Neural cell (in vitro differentiated cells): Measurements from ENCODE around the gene TNS1. TPM values are rescaled to one million over a fixed set of nuclear protein-coding genes. Genes with fewer than 3 reads are reported as not detected.

Experiments
- H2AFZ ChIP-seq: fragments of 200-600, 300-800 bp; sonication (generic), shearing (Covaris generic); 2 replicates; pipeline ENCODE4 v1.6.0; 2014; ENCODE audit warnings: low read depth, mild to moderate bottlenecking, antibody characterized with exemption, low read length, moderate library complexity
- H3F3A ChIP-seq: fragments of 200-600 bp; shearing (Covaris generic); 2 replicates; pipeline ENCODE4 v1.6.1; 2016; ENCODE audit warnings: mild to moderate bottlenecking, moderate library complexity, mixed read lengths, antibody characterized with exemption, low read length; ENCODE audit not compliant: insufficient read depth, poor library complexity, severe bottlenecking
- H3K27ac ChIP-seq: fragments of 200-600, 300-800 bp; sonication (generic), shearing (Covaris generic); 2 replicates; pipeline ENCODE4 v1.5.1; 2014; ENCODE audit warnings: mild to moderate bottlenecking, low read length, moderate library complexity
- H3K27me3 ChIP-seq: fragments of 300-800, 200-600 bp; sonication (generic), shearing (Covaris generic); 2 replicates; pipeline ENCODE4 v1.6.0; 2014; ENCODE audit warnings: mild to moderate bottlenecking, low read depth, low read length, moderate library complexity; ENCODE audit not compliant: insufficient read depth
- H3K36me3 ChIP-seq: fragments of 300-800, 200-600 bp; sonication (generic), shearing (Covaris generic); 2 replicates; pipeline ENCODE4 v1.5.1; 2014; ENCODE audit warnings: mild to moderate bottlenecking, antibody characterized with exemption, low read length, moderate library complexity; ENCODE audit not compliant: insufficient read depth
- H3K4me2 ChIP-seq: fragments of 300-800, 200-600 bp; sonication (generic), shearing (Covaris generic); 2 replicates; pipeline ENCODE4 v1.6.0; 2014; ENCODE audit warnings: mild to moderate bottlenecking, low read length
- H3K4me3 ChIP-seq: fragments of 300-800, 200-600 bp; sonication (generic), shearing (Covaris generic); 2 replicates; pipeline ENCODE4 v1.5.1; 2014; ENCODE audit warnings: mild to moderate bottlenecking, low read length, moderate library complexity
- H3K79me2 ChIP-seq: fragments of 200-600 bp; shearing (Covaris generic); replicated peaks from 2 replicates; pipeline ENCODE4 v1.6.0; 2014; ENCODE audit warnings: mild to moderate bottlenecking, low read length, moderate library complexity; ENCODE audit not compliant: insufficient read depth
- H3K9ac ChIP-seq: fragments of 300-800, 200-600 bp; sonication (generic), shearing (Covaris generic); 2 replicates; pipeline ENCODE4 v1.6.1; 2016; ENCODE audit warnings: mild to moderate bottlenecking, low read length, mixed read lengths
- H3K9me2 ChIP-seq: fragments of 200-600 bp; shearing (Covaris generic); 2 replicates; pipeline ENCODE4 v1.6.1; 2016; ENCODE audit warnings: mild to moderate bottlenecking, low read length, mixed read lengths; ENCODE audit not compliant: insufficient read depth
- H3K9me3 ChIP-seq: fragments of 200-600, 300-800 bp; sonication (generic), shearing (Covaris generic); 2 replicates; pipeline ENCODE4 v1.6.1; 2016; ENCODE audit warnings: mild to moderate bottlenecking, mixed run types, low read length, moderate library complexity, mixed read lengths
- H4K20me1 ChIP-seq: fragments of 200-600 bp; shearing (Covaris generic); 2 replicates; pipeline ENCODE4 v1.6.1; 2016; ENCODE audit warnings: mild to moderate bottlenecking, mixed run types; ENCODE audit not compliant: insufficient read depth
- EP300 ChIP-seq: fragments of 450-650 bp; conservative IDR thresholded peaks from 2 replicates; pipeline ENCODE4 v1.6.1; 2014; ENCODE audit warnings: antibody characterized with exemption, mild to moderate bottlenecking, moderate library complexity; ENCODE audit not compliant: poor library complexity, severe bottlenecking
- EZH2 ChIP-seq: fragments of 200-600, 300-800 bp; shearing (Covaris generic), sonication (generic); IDR thresholded peaks from 2 replicates; pipeline ENCODE4 v1.6.1; 2014; ENCODE audit warnings: antibody characterized with exemption, low read length, borderline replicate concordance, mild to moderate bottlenecking; ENCODE audit not compliant: insufficient read depth, poor library complexity, severe bottlenecking
- MXI1 ChIP-seq: fragments of 450-650 bp; conservative IDR thresholded peaks from 2 replicates; pipeline ENCODE4 v1.6.1; 2014; ENCODE audit warnings: antibody characterized with exemption, mild to moderate bottlenecking; ENCODE audit not compliant: poor library complexity, severe bottlenecking
- POLR2AphosphoS5 ChIP-seq: IDR thresholded peaks from 2 replicates; pipeline ENCODE4 v1.6.1; 2012
- RAD21 ChIP-seq: fragments of 450-650 bp; conservative IDR thresholded peaks from 2 replicates; pipeline ENCODE4 v1.6.1; 2014; ENCODE audit warnings: antibody characterized with exemption, mild to moderate bottlenecking, moderate library complexity
- SMC3 ChIP-seq: fragments of 450-650 bp; conservative IDR thresholded peaks from 2 replicates; pipeline ENCODE4 v1.6.1; 2014; ENCODE audit warnings: antibody characterized with exemption, mild to moderate bottlenecking, moderate library complexity; ENCODE audit not compliant: poor library complexity
- TAF1 ChIP-seq: IDR thresholded peaks from 2 replicates; pipeline ENCODE4 v1.6.1; 2012; ENCODE audit warnings: low read depth
- polyA plus RNA-seq: library from polyadenylated mRNA; depleted of rRNA; stranded (reverse); fragments of >200 nt; gene quantifications from 2 replicates; pipeline ENCODE4 v1.2.3, GENCODE V29; 2014
- TF ChIP-seq, protein P1 (sequence below): fragments of 450-650 bp; IDR thresholded peaks from 2 replicates; pipeline ENCODE4 v1.5.1; 2014; ENCODE audit warnings: antibody characterized with exemption, mild to moderate bottlenecking, moderate library complexity; ENCODE audit not compliant: poor library complexity, severe bottlenecking
- TF ChIP-seq, protein P2 (sequence below): IDR thresholded peaks from 2 replicates; pipeline ENCODE4 v1.6.1; 2012; ENCODE audit warnings: borderline replicate concordance

TNS1 gene
- polyA plus RNA-seq, 1 donor from 2014 or later = 1.5 TPM

DNA sequence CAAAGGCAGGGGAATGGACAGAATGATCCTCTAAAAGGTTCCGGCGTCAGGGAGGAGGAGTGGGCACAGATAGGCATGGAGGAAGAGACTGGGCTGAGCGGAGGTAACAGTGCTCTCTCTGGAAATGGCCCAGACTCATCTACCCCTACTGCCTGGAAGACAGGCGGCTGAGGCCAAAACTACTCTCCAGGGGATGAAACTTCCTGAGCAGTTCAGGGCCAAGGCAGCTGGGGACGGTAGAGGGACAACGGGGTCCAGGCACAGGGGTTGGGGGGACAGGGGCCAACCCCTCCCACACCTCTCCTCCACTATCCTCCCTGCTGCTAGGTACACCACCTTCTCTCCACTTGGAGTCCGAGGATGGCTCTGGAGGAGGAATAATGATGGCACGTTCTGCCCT is 94.3 kb downstream of the TNS1 start:
- H3K9me3 ChIP-seq = no peaks in the 10 kb centered on the region
- no peaks in the 10 kb centered on the region for H4K20me1 ChIP-seq
- H3K27me3 ChIP-seq = no peaks in the 10 kb centered on the region
- H3K4me2 ChIP-seq = no peak overlapping the region
- no peaks in the 10 kb centered on the region for H3F3A ChIP-seq
- H3K27ac ChIP-seq = no peak overlapping the region
- H3K36me3 ChIP-seq = no peaks in the 10 kb centered on the region
- TF ChIP-seq POLR2AphosphoS5 (no peak), EP300 (no peak), MXI1 (no peak), SMC3 (no peak)
- TF ChIP-seq, protein P1, sequence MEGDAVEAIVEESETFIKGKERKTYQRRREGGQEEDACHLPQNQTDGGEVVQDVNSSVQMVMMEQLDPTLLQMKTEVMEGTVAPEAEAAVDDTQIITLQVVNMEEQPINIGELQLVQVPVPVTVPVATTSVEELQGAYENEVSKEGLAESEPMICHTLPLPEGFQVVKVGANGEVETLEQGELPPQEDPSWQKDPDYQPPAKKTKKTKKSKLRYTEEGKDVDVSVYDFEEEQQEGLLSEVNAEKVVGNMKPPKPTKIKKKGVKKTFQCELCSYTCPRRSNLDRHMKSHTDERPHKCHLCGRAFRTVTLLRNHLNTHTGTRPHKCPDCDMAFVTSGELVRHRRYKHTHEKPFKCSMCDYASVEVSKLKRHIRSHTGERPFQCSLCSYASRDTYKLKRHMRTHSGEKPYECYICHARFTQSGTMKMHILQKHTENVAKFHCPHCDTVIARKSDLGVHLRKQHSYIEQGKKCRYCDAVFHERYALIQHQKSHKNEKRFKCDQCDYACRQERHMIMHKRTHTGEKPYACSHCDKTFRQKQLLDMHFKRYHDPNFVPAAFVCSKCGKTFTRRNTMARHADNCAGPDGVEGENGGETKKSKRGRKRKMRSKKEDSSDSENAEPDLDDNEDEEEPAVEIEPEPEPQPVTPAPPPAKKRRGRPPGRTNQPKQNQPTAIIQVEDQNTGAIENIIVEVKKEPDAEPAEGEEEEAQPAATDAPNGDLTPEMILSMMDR = no peak
- TF ChIP-seq, protein P2, sequence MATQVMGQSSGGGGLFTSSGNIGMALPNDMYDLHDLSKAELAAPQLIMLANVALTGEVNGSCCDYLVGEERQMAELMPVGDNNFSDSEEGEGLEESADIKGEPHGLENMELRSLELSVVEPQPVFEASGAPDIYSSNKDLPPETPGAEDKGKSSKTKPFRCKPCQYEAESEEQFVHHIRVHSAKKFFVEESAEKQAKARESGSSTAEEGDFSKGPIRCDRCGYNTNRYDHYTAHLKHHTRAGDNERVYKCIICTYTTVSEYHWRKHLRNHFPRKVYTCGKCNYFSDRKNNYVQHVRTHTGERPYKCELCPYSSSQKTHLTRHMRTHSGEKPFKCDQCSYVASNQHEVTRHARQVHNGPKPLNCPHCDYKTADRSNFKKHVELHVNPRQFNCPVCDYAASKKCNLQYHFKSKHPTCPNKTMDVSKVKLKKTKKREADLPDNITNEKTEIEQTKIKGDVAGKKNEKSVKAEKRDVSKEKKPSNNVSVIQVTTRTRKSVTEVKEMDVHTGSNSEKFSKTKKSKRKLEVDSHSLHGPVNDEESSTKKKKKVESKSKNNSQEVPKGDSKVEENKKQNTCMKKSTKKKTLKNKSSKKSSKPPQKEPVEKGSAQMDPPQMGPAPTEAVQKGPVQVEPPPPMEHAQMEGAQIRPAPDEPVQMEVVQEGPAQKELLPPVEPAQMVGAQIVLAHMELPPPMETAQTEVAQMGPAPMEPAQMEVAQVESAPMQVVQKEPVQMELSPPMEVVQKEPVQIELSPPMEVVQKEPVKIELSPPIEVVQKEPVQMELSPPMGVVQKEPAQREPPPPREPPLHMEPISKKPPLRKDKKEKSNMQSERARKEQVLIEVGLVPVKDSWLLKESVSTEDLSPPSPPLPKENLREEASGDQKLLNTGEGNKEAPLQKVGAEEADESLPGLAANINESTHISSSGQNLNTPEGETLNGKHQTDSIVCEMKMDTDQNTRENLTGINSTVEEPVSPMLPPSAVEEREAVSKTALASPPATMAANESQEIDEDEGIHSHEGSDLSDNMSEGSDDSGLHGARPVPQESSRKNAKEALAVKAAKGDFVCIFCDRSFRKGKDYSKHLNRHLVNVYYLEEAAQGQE = no peak
- H3K79me2 ChIP-seq = no peaks in the 10 kb centered on the region
- no peak overlapping the region for H3K4me3 ChIP-seq
- H3K9me2 ChIP-seq = no peaks in the 10 kb centered on the region
- no peak overlapping the region for H2AFZ ChIP-seq
- no peak overlapping the region for H3K9ac ChIP-seq

DNA sequence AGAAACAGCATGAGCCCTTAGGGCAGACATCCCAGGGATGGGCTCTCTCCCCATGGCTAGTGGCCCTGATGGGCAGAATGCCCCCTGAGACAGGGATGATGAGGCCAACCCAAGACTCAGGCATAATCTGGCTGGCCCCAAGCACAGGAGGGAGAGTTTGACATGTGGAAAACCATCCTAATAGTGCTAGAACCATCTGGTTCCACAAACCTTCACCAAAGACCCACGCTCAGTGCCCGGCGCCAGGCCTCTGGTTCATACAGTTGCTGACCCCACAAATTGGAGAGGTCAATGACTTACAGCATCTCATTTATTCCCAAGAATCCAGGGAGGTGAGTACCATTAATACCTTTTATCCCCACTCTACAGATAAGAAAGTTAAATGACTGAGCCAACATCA is 95.5 kb downstream of the TNS1 start:
- no peak overlapping the region for H3K4me2 ChIP-seq
- H3K27ac ChIP-seq = no peak overlapping the region
- H3K9me2 ChIP-seq = no peaks in the 10 kb centered on the region
- no peak overlapping the region for H3K9ac ChIP-seq
- no peaks in the 10 kb centered on the region for H3K27me3 ChIP-seq
- H3K79me2 ChIP-seq = no peaks in the 10 kb centered on the region
- H3K4me3 ChIP-seq = no peak overlapping the region
- no peaks in the 10 kb centered on the region for H4K20me1 ChIP-seq
- no peaks in the 10 kb centered on the region for H3F3A ChIP-seq
- TF ChIP-seq, protein P2 = no peak
- no peak for TF ChIP-seq RAD21
- no peak for TF ChIP-seq TAF1
- no peak for TF ChIP-seq EP300
- TF ChIP-seq SMC3 = no peak
- TF ChIP-seq POLR2AphosphoS5 = no peak
- TF ChIP-seq EZH2 = no peak
- no peak for TF ChIP-seq MXI1
- TF ChIP-seq, protein P1 = no peak
- H2AFZ ChIP-seq = no peak overlapping the region
- H3K9me3 ChIP-seq = no peaks in the 10 kb centered on the region
- no peaks in the 10 kb centered on the region for H3K36me3 ChIP-seq
